ENCODE data around the gene CXCL5.

DNA sequence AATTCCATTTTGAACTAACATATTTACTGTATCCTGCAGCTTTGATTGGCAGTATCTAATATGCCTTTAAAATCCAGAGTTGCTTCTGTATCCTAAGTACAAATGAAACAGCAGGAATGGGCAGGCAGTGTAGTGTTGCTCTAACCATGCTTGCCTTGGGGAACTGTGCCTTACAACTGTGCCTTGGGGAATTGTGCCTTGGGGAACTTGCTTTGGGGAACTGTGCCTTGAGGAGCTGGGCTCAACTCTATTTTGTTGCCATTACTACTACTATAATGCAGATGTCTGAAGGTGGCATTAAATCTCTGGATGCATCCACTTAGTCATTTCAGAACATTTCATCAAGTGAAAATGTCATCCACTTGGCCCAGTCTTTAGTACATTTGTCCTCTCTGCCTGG lies 33.1 kb upstream of the CXCL5 start:
- no peak for TF ChIP-seq POLR2A (IDR thresholded peaks at IDR 0.05; ENCODE audit: low read length)
- no peak for TF ChIP-seq GATA1 (IDR thresholded peaks at IDR 0.05; ENCODE audit: low read depth, low read length)

All from erythroblast (primary cell).